Epithelial cell of esophagus (primary cell): ENCODE measurements around the gene UBALD1.
A peak's percentile ranks its signal among the peaks of the same experiment; 100 is the strongest.

Experiments
- DNase-seq: peaks from one replicate; pipeline ENCODE4 v3.0.0; 2010; ENCODE audit warnings: low read depth
- H3K4me3 ChIP-seq: 2 replicates; pipeline ENCODE4 v1.5.1; 2011; ENCODE audit warnings: mild to moderate bottlenecking, low read length, control low read depth
- CTCF ChIP-seq: IDR thresholded peaks from 2 replicates; pipeline ENCODE4 v1.5.1; 2011; ENCODE audit warnings: low read depth, mild to moderate bottlenecking, low read length, control low read depth, inconsistent platforms; ENCODE audit not compliant: insufficient read depth; ENCODE audit errors: missing control alignments

The UBALD1 gene

GRCh38 chr16:4634768-4635167, 20.1 kb upstream of the UBALD1 start:
- DNase-seq, result no peak
- H3K4me3 ChIP-seq, result no peak overlapping the region
- TF ChIP-seq CTCF, result no peak

GRCh38 chr16:4633910-4634635, 19.4 kb upstream of the UBALD1 start:
- H3K4me3 ChIP-seq, result no peak overlapping the region
- TF ChIP-seq CTCF, result no peak

GRCh38 chr16:4631444-4631843, 16.8 kb upstream of the UBALD1 start:
- TF ChIP-seq CTCF, result no peak
- no peak overlapping the region for H3K4me3 ChIP-seq

More at GRCh38 chr16:4633910-4634635, 19.4 kb upstream of the UBALD1 start:
- DNase-seq, result no peak

GRCh38 chr16:4628283-4628682, 13.6 kb upstream of the UBALD1 start:
- no peak for DNase-seq
- no peak for TF ChIP-seq CTCF
- H3K4me3 ChIP-seq, result no peak overlapping the region

More at GRCh38 chr16:4631444-4631843, 16.8 kb upstream of the UBALD1 start:
- no peak for DNase-seq

GRCh38 chr16:4626396-4626795, 11.7 kb upstream of the UBALD1 start:
- DNase-seq, result no peak
- no peak for TF ChIP-seq CTCF
- peak overlapping the region; percentile 84 for H3K4me3 ChIP-seq

- H3K4me3 ChIP-seq, result peak overlapping the region; percentile 84
- no peak for DNase-seq
- no peak for TF ChIP-seq CTCF
Observed at GRCh38 chr16:4625560-4626159, 11.0 kb upstream of the UBALD1 start.
